GM21786 (cell line): ENCODE data around the gene SLC25A45.

ENCODE experiments used
- ATAC-seq: cut with Tn5 transposase; IDR thresholded peaks from one replicate; pipeline ENCODE4 v1.9.1; 2021; ENCODE audit not compliant: unreplicated experiment

Gene SLC25A45

GRCh38 chr11:65382033-65382803, at the start of gene SLC25A45:
Gene SLC25A45, minus strand, starts transcription at chr11:65382646. Its CDS starts 695 bp downstream, at chr11:65381951.
- ATAC-seq: peak; percentile 64

DNA sequence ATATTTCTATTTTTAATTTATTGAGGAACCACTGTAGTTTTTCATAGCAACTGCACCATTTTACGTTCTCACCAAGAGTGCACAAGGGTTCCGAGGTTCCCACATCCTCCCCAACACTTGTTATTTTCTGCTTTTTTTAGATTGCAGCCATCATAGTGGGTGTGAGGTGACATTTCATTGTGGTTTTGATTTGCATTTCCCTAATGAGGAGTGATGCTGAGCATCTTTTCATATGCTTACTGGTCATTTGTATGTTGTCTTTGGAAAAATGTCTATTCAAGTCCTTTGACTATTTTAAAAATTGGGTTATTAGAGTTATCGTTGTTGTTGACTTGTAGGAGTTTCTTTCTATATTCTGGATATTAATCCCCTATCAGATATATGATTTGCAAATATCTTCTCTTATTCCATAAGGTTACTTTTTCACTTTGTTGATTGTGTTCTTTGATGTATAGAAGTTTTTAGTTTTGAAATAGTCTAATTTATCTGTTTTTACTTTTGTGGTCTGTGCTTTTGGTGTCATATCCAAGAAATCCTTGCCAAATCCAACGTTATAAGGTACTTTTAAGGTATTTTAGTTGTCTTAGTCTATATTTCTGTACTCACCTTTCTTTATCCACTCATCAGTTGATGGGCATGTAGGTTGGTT, 49.1 kb upstream of the SLC25A45 start:
- ATAC-seq: no peak

GRCh38 chr11:65430406-65431217, 48.2 kb upstream of the SLC25A45 start:
- no peak for ATAC-seq

- no peak for ATAC-seq
Measured at GRCh38 chr11:65429724-65430405, 47.4 kb upstream of the SLC25A45 start.

- no peak for ATAC-seq
Measured at GRCh38 chr11:65429068-65429681, 46.7 kb upstream of the SLC25A45 start.

- no peak for ATAC-seq
Measured at GRCh38 chr11:65428578-65429067, 46.2 kb upstream of the SLC25A45 start.

DNA sequence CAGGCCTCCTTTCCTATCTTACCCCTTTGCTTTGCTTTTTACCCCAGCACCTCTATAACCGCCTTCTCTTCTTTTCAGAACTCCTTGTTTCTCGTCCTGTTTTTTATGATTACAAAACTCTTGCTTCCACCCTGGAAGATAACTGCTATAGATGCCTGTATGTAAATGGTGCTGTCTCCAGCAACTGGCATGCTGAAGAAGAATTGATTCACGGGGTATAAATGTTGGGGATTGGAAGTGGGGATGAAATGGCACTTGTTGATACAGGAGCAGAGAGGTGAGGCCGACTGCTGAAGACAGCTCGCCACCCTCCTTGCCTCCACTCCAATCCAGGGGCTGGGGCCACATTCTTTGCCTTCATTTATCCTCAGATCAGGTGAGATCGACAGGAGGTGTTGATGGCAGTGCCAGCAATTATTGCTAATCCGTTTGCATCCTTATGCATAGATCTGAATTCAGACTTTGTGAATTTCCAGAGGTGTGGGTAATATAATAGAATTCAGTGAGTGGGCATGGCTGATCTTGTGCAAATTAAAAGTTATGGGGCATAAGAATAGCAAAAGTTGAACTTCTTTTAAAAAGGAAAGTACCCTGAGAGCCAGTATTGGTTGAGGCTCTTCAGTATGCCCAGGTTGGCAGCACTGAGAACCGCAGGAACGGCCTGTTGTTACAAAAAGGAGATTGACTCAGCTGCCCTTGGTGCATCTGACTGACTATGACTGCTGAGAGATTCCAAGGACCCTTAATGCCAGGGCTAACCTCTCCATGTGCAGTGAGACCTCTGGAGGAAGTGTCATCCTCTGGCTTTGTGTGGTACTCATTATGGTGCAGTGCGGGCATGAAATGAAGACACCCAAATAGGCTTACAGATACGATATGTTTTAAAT, 45.5 kb upstream of the SLC25A45 start:
- ATAC-seq: no peak

DNA sequence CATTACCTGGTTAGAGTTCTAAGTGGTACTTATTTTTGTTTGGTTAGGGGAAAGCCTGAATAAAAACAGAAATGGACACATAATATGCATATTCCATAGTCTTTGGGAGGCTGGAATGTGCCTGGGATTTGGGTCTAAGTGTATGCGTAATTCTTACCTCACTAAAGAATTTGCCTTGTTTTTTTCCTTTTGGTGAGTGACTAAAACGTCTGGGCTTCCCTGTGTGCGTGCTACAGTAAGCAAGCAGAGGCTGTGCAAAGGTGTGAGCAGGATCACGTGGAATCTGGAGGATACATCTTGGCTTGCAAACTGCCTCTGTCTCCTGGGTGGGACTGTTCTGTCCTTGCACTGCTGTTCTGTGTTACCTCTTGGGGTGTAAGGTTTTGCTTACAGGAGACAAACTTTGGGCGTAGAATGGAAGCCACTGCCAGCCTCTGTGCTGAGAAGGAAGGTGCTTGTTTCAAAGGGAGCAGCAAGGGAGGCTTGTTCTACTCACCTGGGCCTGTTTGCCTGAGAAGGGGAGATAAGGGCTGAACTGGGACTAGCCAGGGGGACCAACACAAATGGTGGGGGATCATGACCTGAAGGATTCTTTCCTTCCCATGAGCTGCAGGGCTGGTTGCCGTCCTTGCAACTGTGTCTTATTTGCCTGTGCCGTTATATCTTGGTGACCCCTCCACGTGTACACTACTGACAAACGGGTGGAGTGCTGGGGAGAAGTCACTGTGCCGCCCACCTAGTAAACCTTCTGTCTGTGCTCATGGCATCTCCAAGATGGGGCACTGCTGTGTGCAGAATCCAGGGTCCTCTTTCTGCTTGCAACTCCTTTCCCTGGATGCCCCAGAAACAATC, 44.6 kb upstream of the SLC25A45 start:
- no peak for ATAC-seq

GRCh38 chr11:65425971-65426838, 43.8 kb upstream of the SLC25A45 start:
- ATAC-seq: peak; percentile 21

DNA sequence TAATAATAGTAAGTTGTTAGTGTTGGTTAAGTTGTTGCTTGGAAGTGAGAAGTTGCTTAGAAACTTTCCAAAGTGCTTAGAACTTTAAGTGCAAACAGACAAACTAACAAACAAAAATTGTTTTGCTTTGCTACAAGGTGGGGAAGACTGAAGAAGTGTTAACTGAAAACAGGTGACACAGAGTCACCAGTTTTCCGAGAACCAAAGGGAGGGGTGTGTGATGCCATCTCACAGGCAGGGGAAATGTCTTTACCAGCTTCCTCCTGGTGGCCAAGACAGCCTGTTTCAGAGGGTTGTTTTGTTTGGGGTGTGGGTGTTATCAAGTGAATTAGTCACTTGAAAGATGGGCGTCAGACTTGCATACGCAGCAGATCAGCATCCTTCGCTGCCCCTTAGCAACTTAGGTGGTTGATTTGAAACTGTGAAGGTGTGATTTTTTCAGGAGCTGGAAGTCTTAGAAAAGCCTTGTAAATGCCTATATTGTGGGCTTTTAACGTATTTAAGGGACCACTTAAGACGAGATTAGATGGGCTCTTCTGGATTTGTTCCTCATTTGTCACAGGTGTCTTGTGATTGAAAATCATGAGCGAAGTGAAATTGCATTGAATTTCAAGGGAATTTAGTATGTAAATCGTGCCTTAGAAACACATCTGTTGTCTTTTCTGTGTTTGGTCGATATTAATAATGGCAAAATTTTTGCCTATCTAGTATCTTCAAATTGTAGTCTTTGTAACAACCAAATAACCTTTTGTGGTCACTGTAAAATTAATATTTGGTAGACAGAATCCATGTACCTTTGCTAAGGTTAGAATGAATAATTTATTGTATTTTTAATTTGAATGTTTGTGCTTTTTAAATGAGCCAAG, 42.9 kb upstream of the SLC25A45 start:
- ATAC-seq: no peak

DNA sequence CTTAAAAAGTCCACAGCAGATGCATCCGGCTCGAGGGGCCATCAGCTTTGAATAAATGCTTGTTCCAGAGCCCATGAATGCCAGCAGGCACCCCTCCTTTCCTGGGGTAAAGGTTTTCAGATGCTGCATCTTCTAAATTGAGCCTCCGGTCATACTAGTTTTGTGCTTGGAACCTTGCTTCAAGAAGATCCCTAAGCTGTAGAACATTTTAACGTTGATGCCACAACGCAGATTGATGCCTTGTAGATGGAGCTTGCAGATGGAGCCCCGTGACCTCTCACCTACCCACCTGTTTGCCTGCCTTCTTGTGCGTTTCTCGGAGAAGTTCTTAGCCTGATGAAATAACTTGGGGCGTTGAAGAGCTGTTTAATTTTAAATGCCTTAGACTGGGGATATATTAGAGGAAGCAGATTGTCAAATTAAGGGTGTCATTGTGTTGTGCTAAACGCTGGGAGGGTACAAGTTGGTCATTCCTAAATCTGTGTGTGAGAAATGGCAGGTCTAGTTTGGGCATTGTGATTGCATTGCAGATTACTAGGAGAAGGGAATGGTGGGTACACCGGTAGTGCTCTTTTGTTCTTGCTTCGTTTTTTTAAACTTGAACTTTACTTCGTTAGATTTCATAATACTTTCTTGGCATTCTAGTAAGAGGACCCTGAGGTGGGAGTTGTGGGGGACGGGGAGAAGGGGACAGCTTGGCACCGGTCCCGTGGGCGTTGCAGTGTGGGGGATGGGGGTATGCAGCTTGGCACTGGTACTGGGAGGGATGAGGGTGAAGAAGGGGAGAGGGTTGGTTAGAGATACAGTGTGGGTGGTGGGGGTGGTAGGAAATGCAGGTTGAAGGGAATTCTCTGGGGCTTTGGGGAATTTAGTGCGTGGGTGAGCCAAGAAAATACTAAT, 42.0 kb upstream of the SLC25A45 start:
- ATAC-seq: no peak

GRCh38 chr11:65423516-65424204, 41.2 kb upstream of the SLC25A45 start:
- ATAC-seq: no peak

GRCh38 chr11:65422633-65423515, 40.4 kb upstream of the SLC25A45 start, which contains the start of gene NEAT1:
Gene NEAT1, plus strand, starts transcription at chr11:65422798.
- no peak for ATAC-seq
